Stimulated activated CD4-positive, alpha-beta T cell treated with anti-CD3 and anti-CD28 coated beads, Interleukin-2, amount 100 ng/mL, for 4 hours (primary cell): ENCODE measurements around the gene EMX1.
"Not testable (repeated sequence)": the region's sequence is repeated elsewhere in the genome, so short reads cannot be mapped to it uniquely, and the experiment has no call there.

Experiments used
- DNase-seq: peaks from one replicate; pipeline ENCODE4 v3.0.0-alpha.2; 2020; ENCODE audit warnings: low read depth

Gene EMX1

GRCh38 chr2:72900191-72900825 lies 17.0 kb upstream of the EMX1 start:
- no peak for DNase-seq

DNA sequence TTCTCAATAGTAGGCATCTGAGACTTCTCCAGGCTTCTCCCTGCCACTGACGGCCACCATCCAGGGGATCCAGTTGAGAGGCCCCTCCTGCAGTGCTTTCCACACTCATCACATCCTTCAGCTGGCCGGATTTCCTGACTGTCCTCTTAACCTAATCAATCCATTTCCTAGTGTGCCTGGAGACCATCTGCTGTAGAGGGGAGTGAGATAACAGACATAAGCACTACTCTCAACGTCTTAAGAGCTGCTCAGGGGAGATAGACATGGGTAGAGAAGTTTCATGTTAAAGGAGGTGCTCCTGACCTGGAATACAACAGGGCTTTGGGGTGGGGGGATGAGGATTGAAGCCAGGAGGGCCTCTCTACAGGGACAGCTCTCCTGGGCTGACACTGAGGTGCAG lies 15.9 kb upstream of the EMX1 start:
- no peak for DNase-seq

DNA sequence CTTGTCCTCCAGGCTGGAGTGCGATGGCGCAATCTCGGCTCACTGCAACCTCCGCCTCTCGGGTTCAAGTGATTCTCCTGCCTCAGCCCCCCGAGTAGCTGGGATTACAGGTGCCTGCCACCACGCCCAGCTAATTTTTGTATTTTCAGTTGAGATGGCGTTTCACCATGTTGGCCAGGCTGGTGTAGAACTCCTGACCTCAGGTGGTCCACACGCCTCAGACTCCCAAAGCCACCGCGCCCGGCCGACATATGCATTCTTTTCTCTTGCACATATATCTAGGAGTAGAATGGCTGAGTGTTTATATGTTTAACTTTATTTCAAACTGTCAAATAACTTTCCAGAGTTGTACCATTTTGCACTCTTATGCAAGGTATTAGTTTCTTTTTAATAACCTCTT lies 9.9 kb upstream of the EMX1 start:
- not testable (repeated sequence) for DNase-seq

DNA sequence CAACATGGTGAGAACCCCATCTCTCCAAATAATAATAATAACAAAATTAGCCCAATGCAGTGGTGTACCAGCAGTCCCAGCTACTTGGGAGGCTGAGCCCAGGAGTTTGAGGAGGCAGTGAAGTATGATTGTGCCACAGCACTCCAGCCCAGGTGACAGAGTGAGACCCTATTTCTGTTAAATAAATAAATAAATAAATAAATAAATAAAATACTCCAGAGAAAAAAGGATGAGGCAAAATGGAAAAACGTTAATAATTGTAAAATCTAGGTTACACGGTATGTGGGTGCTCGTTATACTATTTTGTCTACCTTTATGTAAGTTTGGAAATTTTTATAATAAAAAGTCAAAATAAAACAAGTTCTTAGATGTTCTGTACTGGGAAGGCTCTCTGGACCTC lies 8.6 kb upstream of the EMX1 start:
- no peak for DNase-seq

DNA sequence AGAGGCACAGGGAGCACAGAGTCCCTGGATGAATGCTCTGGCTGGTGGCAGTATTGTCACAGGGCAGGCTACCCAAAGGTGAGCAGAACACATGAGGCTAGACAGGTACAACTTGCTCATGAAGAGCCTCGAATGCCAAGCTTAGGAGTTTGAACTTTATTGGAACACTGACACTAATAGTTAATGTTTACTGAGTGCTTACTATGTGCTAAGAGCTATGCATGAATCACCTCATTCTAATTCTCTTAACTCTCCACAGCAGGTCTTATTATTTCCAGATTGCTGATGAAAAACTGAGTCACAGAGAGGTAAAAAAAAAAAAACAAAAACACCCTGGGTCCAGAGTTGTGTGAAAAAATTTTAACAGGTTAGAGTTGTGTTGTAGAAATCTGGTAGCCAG lies 6.1 kb upstream of the EMX1 start:
- no peak for DNase-seq

- no peak for DNase-seq
These were observed 3.7 kb upstream of the EMX1 start for GRCh38 chr2:72913486-72914205.

DNA sequence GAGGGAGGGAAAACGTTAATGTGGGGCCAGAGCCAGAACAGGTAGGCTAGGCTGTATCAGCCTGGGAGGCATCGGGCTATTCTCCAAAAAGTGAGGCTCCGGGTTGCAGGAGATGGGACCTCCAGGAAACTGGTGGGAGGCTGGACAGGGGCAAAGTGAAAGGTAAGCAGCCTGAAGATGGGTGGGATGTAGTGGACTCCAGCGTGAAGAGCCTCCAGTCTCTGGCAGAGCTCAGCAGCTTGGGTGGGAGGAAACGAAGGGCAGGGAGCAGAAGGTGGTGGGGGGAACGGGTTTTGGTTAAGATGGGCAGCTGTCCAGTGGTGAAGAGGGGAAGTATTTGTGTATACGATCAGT lies 3.1 kb upstream of the EMX1 start:
- no peak for DNase-seq

GRCh38 chr2:72914589-72915319 lies 2.6 kb upstream of the EMX1 start:
- no peak for DNase-seq

DNA sequence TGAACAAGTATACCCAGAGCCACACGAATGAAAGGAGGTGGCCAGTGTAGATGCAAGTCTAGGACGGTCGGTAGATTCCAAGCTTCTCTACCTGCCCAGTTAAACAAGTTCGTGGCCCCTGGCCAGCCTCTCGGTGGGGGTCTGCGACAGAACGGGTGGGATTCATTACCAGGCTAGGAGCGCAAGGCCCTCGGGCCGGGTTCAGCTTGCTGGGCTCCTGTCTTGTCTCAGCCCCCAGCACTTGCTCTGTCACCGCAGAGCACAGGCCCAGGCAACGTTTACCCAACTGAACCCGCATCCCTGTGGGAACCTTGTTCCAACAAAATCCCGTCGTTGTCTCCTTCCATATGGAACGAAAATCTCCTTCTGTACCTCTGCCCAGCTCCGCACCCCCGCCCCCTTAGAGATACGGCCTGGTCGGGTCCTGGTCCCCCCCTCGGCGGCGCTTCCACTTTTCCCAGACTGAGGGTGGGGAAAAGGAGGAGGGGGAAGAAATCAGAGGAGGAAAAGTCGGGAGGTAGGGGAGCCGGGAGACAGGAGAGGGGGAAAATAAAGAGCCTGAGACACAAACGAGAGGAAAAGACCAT lies 1.9 kb upstream of the EMX1 start:
- no peak for DNase-seq

GRCh38 chr2:72915907-72916742 lies 1.2 kb upstream of the EMX1 start:
- DNase-seq: no peak

DNA sequence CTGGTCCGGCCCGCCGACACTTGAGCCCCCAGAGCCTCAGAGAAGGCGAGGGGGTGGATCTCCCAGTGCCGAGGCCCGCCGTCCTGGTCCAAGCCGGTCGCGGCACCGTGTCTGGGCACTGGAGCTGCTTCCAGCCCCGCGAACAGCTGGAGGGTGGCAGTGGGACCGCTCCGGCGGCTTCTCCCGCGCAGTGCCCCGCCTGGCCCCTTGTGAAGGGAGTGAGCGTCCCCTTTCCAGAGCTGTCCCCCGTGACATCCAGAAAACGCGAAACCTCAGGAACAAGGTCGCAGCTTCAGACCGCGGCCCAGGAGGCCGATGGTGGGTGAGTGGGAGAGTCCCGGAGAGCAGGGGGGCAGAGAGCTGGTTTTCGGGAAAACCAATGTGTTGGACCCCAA lies 579 bp upstream of the EMX1 start:
- no peak for DNase-seq

- no peak for DNase-seq
These were observed 696 bp downstream of the EMX1 start for GRCh38 chr2:72917877-72918553.

- DNase-seq: no peak
These were observed 2.3 kb downstream of the EMX1 start for GRCh38 chr2:72919414-72920317.

DNA sequence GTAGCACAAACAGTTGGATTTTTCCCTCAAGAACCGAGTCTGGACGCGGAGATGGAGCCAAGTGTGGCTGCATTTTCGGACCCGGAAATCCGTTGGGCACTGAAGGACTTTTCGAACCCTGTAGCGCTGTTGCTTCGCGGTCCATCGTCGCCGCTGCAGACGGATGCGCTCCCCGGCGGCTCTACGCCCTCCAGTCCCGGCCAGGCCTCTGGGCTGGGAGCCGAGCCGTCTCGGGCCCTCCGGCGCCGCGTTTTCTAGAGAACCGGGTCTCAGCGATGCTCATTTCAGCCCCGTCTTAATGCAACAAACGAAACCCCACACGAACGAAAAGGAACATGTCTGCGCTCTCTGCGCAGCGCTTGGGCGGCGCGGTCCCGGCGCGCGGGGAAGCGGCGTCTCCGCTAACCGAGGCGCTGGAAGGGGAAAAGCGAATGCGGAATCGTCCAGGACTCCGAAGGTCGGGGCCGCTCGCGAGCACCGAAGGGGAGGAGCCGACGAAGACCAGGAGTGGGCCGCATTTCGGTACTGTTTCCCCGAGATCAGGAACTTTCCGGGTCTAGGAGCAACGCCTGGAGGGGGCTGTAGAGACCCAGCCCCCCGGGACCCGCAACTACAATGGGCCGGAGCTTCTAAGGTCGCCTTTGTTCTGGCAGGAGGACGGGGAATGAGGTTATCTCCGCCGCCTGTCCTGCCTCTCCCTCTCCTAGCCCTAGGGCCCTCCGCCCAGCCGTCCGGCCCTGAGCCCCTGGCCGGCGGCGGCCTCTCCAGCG lies 3.2 kb downstream of the EMX1 start:
- no peak for DNase-seq

DNA sequence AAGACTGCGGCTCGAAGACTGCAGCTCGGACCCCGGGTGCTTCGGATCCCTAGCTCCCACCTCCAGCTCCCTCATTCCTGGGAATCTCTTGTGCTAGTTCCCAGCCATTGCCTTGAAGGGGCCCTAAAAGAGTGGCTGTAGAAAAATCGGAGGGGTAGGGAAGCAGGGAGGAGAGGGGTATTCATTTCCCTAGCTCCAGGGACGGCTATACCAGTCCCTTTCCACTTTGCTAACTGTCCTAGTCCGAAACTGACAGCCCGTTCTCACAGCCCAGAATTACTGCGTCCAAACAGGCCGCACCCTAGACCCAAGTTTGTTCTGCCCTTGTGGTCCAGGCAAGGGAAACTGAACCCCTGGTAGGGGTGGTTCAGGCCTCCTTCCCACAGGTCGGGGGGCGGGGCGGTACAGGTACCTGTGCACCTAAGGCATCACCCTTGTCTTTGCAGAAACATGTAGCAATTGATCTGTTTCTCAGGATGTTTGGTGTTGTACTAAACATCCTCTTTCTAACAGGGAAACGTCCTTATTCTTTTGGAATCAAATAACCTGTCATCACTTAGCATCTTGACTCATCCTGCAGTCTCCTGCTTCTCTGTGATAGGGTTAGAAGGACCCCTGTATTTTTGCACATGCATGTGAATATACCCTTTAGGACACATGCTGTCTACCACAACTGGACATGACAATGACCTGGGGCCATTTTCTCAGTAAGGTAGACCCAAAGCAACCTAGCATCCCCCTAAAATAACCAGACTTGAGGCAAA lies 4.0 kb downstream of the EMX1 start:
- no peak for DNase-seq

DNA sequence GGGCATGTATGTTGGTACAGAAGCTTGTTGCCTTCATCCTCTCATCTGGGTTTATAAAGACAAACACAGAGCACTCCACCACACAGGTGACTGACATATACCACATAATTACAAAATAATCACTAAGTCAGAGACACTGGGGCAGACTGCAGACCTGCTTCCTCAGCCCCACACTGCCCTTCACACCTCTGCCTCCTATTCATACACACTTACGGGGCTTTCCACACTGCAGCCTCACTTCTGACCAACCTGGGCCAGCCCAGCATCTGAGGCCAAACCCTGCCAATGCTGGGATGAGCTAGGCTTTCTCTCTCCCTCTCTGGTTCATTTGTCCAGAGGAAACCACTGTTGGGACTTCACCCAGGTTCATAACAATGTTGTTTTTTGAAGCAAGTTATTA lies 4.5 kb downstream of the EMX1 start:
- no peak for DNase-seq

- no peak for DNase-seq
These were observed 6.6 kb downstream of the EMX1 start for GRCh38 chr2:72923833-72924352.

- DNase-seq: no peak
These were observed 7.3 kb downstream of the EMX1 start for GRCh38 chr2:72924353-72925240.
